GM18907 (cell line): ENCODE measurements around the gene MYO1E.
"Not testable (repeated sequence)": the region's sequence is repeated elsewhere in the genome, so short reads cannot be mapped to it uniquely, and the experiment has no call there.

Source experiments
- ATAC-seq: cut with Tn5 transposase; IDR thresholded peaks from one replicate; pipeline ENCODE4 v1.9.1; 2021; ENCODE audit warnings: mild to moderate bottlenecking, moderate library complexity; ENCODE audit not compliant: unreplicated experiment

Gene MYO1E

GRCh38 chr15:59150185-59150584 lies 222.5 kb downstream of the MYO1E start:
- ATAC-seq = no peak

- ATAC-seq = no peak
These were observed 224.4 kb downstream of the MYO1E start for GRCh38 chr15:59148153-59148833.

- no peak for ATAC-seq
These were observed 225.0 kb downstream of the MYO1E start for GRCh38 chr15:59147666-59148065.

GRCh38 chr15:59144594-59144993 lies 228.1 kb downstream of the MYO1E start:
- ATAC-seq = not testable (repeated sequence)

GRCh38 chr15:59143281-59143680 lies 229.4 kb downstream of the MYO1E start:
- no peak for ATAC-seq

GRCh38 chr15:59140422-59141226 lies 232.0 kb downstream of the MYO1E start:
- ATAC-seq = no peak

GRCh38 chr15:59138243-59138642 lies 234.4 kb downstream of the MYO1E start:
- ATAC-seq = no peak

- no peak for ATAC-seq
These were observed 235.1 kb downstream of the MYO1E start for GRCh38 chr15:59137566-59137965.

GRCh38 chr15:59133929-59134427 lies 238.7 kb downstream of the MYO1E start:
- no peak for ATAC-seq

- ATAC-seq = no peak
These were observed 240.6 kb downstream of the MYO1E start for GRCh38 chr15:59131969-59132562.

- ATAC-seq = no peak
These were observed 241.2 kb downstream of the MYO1E start for GRCh38 chr15:59131456-59131855.

- ATAC-seq = not testable (repeated sequence)
These were observed 245.4 kb downstream of the MYO1E start for GRCh38 chr15:59127255-59127654.

- ATAC-seq = not testable (repeated sequence)
These were observed 247.0 kb downstream of the MYO1E start for GRCh38 chr15:59125683-59126082.

- ATAC-seq = no peak
These were observed 248.4 kb downstream of the MYO1E start for GRCh38 chr15:59124261-59124660.

GRCh38 chr15:59120937-59121336 lies 251.7 kb downstream of the MYO1E start:
- ATAC-seq = no peak

- ATAC-seq = no peak
These were observed 253.0 kb downstream of the MYO1E start for GRCh38 chr15:59119625-59120024.

GRCh38 chr15:59116771-59117170 lies 255.9 kb downstream of the MYO1E start:
- ATAC-seq = no peak

GRCh38 chr15:59116141-59116540 lies 256.5 kb downstream of the MYO1E start:
- no peak for ATAC-seq

- no peak for ATAC-seq
These were observed 257.6 kb downstream of the MYO1E start for GRCh38 chr15:59115047-59115446.

- ATAC-seq = no peak
These were observed 261.4 kb downstream of the MYO1E start for GRCh38 chr15:59111251-59111650.

GRCh38 chr15:59105854-59106253 lies 266.8 kb downstream of the MYO1E start:
- no peak for ATAC-seq
